ENCODE data around the gene SAMSN1. TPM values are rescaled to one million over a fixed set of nuclear protein-coding genes. Genes with fewer than 3 reads are reported as not detected.

The SAMSN1 gene
- total and polyA plus RNA-seq, 9 of the 15 experiments (the other 6 are each of a cell fraction or from before 2014, with no cell fraction given): 101 to 223 (median 159) TPM

DNA sequence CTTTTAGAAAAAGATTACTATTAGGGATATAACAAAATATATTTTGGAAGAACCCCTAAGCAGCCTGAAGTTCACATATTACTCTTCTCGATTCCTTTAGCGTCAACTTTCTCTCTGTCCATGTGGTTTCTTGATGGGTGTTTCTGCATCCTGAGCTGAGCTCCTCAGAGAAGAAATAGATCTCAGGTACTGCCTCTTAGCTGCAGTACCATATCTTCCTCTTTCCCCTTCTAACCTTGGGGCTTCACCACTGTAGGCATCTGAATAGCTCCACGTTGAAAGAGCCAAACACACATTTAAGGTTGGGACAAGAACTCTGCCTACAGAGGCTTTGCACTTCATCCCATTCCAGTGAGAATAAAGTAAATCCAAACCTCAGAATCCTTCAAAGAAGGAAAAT is 59.2 kb downstream of the SAMSN1 start (continued):
- TF ChIP-seq, protein P1, sequence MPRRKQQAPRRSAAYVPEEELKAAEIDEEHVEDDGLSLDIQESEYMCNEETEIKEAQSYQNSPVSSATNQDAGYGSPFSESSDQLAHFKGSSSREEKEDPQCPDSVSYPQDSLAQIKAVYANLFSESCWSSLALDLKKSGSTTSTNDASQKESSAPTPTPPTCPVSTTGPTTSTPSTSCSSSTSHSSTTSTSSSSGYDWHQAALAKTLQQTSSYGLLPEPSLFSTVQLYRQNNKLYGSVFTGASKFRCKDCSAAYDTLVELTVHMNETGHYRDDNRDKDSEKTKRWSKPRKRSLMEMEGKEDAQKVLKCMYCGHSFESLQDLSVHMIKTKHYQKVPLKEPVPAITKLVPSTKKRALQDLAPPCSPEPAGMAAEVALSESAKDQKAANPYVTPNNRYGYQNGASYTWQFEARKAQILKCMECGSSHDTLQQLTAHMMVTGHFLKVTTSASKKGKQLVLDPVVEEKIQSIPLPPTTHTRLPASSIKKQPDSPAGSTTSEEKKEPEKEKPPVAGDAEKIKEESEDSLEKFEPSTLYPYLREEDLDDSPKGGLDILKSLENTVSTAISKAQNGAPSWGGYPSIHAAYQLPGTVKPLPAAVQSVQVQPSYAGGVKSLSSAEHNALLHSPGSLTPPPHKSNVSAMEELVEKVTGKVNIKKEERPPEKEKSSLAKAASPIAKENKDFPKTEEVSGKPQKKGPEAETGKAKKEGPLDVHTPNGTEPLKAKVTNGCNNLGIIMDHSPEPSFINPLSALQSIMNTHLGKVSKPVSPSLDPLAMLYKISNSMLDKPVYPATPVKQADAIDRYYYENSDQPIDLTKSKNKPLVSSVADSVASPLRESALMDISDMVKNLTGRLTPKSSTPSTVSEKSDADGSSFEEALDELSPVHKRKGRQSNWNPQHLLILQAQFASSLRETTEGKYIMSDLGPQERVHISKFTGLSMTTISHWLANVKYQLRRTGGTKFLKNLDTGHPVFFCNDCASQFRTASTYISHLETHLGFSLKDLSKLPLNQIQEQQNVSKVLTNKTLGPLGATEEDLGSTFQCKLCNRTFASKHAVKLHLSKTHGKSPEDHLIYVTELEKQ (CRISPR knock-in tag; IDR thresholded peaks at IDR 0.05): no peak
- TF ChIP-seq ZNF133 (CRISPR knock-in tag; IDR thresholded peaks at IDR 0.05) (no peak), DNMT1 (IDR thresholded peaks at IDR 0.05) (no peak), POLR2G (IDR thresholded peaks at IDR 0.05; ENCODE audit: low read depth, low read length) (peak; percentile 49; the same call in 1 of the 2 replicates), E2F6 (IDR thresholded peaks at IDR 0.05; ENCODE audit: borderline replicate concordance in 1 of 2, extremely low read depth in 1 of 2, insufficient read depth in 1 of 2, insufficient read length in 1 of 2, low read depth in 1 of 2, low read length in 1 of 2, poor library complexity in 1 of 2, severe bottlenecking in 1 of 2) (no peak), ZBTB12 (CRISPR knock-in tag; IDR thresholded peaks at IDR 0.05) (no peak), ZNF639 (CRISPR knock-in tag; conservative IDR thresholded peaks at IDR 0.05 in 1 of 2, IDR thresholded peaks at IDR 0.05 in 1 of 2) (no peak), RBM22 (IDR thresholded peaks at IDR 0.05; ENCODE audit: low read depth, low read length, poor library complexity, severe bottlenecking) (peak; percentile 33), SMAD1 (IDR thresholded peaks at IDR 0.05; ENCODE audit: low read depth, low read length, partially characterized antibody) (no peak), SUPT5H (IDR thresholded peaks at IDR 0.05) (peak; percentile 27; the same call in 1 of the 2 replicates), ARID4B (CRISPR knock-in tag; IDR thresholded peaks at IDR 0.05) (no peak), POLR2A (conservative IDR thresholded peaks at IDR 0.05) (peak; percentile 50)

Data from K562 (cell line).